Muscle of back (tissue), 11 donors: ENCODE data around the gene CDPF1. TPM values are rescaled to one million over a fixed set of nuclear protein-coding genes. Genes with fewer than 3 reads are reported as not detected.
"Not testable (repeated sequence)": the region's sequence is repeated elsewhere in the genome, so short reads cannot be mapped to it uniquely, and the experiment has no call there.

Source experiments
- DNase-seq, 3 donors: peaks; one replicate each; pipeline versions ENCODE4 v3.0.0 to v3.0.0-alpha.2; 2013
- polyA plus RNA-seq, 10 donors: library from polyadenylated mRNA; unstranded; fragments of 120-200 nt; gene quantifications; one replicate each; pipeline ENCODE4 v1.2.1, GENCODE V29; 2013; ENCODE audit not compliant: insufficient read length in 10 of 10

CDPF1 gene
- polyA plus RNA-seq, 10 donors, result 9.7 to 12.6 (median 11.4) TPM

GRCh38 chr22:46286941-46287872, 37.1 kb upstream of the CDPF1 start:
- no peak for DNase-seq

- DNase-seq, result no peak
These were observed 35.9 kb upstream of the CDPF1 start for GRCh38 chr22:46286006-46286405.

GRCh38 chr22:46281866-46282678, 32.0 kb upstream of the CDPF1 start:
- DNase-seq, result no peak

GRCh38 chr22:46280999-46281623, 31.0 kb upstream of the CDPF1 start:
- DNase-seq, result no peak

- no peak for DNase-seq
These were observed 30.1 kb upstream of the CDPF1 start for GRCh38 chr22:46280063-46280817.

- DNase-seq, result no peak
These were observed 28.9 kb upstream of the CDPF1 start for GRCh38 chr22:46278656-46279645.

- DNase-seq, result no peak
These were observed 26.5 kb upstream of the CDPF1 start for GRCh38 chr22:46276563-46276962.

GRCh38 chr22:46275455-46276122, 25.5 kb upstream of the CDPF1 start:
- DNase-seq, result no peak

- DNase-seq, result no peak
These were observed 24.3 kb upstream of the CDPF1 start for GRCh38 chr22:46274381-46274780.

- no peak for DNase-seq
These were observed 23.5 kb upstream of the CDPF1 start for GRCh38 chr22:46273432-46274148.

- no peak for DNase-seq
These were observed 22.8 kb upstream of the CDPF1 start for GRCh38 chr22:46272762-46273431.

- no peak for DNase-seq
These were observed 22.1 kb upstream of the CDPF1 start for GRCh38 chr22:46272196-46272595.

- no peak for DNase-seq
These were observed 19.5 kb upstream of the CDPF1 start for GRCh38 chr22:46269564-46269963.

GRCh38 chr22:46267431-46268279, 17.6 kb upstream of the CDPF1 start, which contains the start of gene TTC38:
Gene TTC38, plus strand, starts transcription at chr22:46268008. Its CDS starts 32 bp downstream, at chr22:46268040.
- peak; percentile 84 to 95 (median 89) for DNase-seq

- DNase-seq, result not testable (repeated sequence)
These were observed 15.5 kb upstream of the CDPF1 start for GRCh38 chr22:46265627-46266026.

GRCh38 chr22:46264520-46264919, 14.4 kb upstream of the CDPF1 start:
- DNase-seq, result not testable (repeated sequence)

- DNase-seq, result no peak
These were observed 13.1 kb upstream of the CDPF1 start, which contains the start of gene PKDREJ for GRCh38 chr22:46263216-46263590. Gene PKDREJ, minus strand, starts transcription at chr22:46263343. Its CDS starts 21 bp downstream, at chr22:46263322.
